ENCODE measurements around the gene RHBDF2. TPM values are rescaled to one million over a fixed set of nuclear protein-coding genes. Genes with fewer than 3 reads are reported as not detected.

RHBDF2 gene
- total and polyA plus RNA-seq, 2 experiments from 2014 or later: 4.9 to 11.0 TPM

- peaks cover 94% of the 10 kb centered on the region for H3K79me2 ChIP-seq
- peaks cover 3% of the 10 kb centered on the region for H3K4me1 ChIP-seq (ENCODE audit: insufficient read depth)
- H2AFZ ChIP-seq: no peak overlapping the region
- no peak for TF ChIP-seq EZH2 (IDR thresholded peaks at IDR 0.05; ENCODE audit: borderline replicate concordance)
- no peak for TF ChIP-seq EZH2phosphoT487 (IDR thresholded peaks at IDR 0.05; ENCODE audit: low read depth, severe bottlenecking, unreplicated experiment)
- TF ChIP-seq, protein P1, sequence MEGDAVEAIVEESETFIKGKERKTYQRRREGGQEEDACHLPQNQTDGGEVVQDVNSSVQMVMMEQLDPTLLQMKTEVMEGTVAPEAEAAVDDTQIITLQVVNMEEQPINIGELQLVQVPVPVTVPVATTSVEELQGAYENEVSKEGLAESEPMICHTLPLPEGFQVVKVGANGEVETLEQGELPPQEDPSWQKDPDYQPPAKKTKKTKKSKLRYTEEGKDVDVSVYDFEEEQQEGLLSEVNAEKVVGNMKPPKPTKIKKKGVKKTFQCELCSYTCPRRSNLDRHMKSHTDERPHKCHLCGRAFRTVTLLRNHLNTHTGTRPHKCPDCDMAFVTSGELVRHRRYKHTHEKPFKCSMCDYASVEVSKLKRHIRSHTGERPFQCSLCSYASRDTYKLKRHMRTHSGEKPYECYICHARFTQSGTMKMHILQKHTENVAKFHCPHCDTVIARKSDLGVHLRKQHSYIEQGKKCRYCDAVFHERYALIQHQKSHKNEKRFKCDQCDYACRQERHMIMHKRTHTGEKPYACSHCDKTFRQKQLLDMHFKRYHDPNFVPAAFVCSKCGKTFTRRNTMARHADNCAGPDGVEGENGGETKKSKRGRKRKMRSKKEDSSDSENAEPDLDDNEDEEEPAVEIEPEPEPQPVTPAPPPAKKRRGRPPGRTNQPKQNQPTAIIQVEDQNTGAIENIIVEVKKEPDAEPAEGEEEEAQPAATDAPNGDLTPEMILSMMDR (IDR thresholded peaks at IDR 0.05; ENCODE audit: poor library complexity): no peak
- H3K4me3 ChIP-seq: no peak overlapping the region
- DNase-seq (ENCODE audit: low spot score): no peak
- WGBS (ENCODE audit: low lambda C conversion rate, missing lambda C conversion rate): 95% methylated on average over 6 of the region's 6 CpGs
- peaks cover 41% of the 10 kb centered on the region for H4K20me1 ChIP-seq (ENCODE audit: insufficient read depth, poor library complexity, severe bottlenecking)
- H3K9me2 ChIP-seq (replicated peaks; ENCODE audit: insufficient read depth): no peaks in the 10 kb centered on the region
- no peak overlapping the region for H3K4me2 ChIP-seq
- no peaks in the 10 kb centered on the region for H3K36me3 ChIP-seq (replicated peaks; ENCODE audit: insufficient read depth, low read depth)
- no peak overlapping the region for H3K27ac ChIP-seq
- H3K9me3 ChIP-seq (ENCODE audit: low read depth): no peaks in the 10 kb centered on the region
- no peaks in the 10 kb centered on the region for H3K27me3 ChIP-seq
Observed at GRCh38 chr17:76439314-76439928, 61.8 kb downstream of the RHBDF2 start.

DNA sequence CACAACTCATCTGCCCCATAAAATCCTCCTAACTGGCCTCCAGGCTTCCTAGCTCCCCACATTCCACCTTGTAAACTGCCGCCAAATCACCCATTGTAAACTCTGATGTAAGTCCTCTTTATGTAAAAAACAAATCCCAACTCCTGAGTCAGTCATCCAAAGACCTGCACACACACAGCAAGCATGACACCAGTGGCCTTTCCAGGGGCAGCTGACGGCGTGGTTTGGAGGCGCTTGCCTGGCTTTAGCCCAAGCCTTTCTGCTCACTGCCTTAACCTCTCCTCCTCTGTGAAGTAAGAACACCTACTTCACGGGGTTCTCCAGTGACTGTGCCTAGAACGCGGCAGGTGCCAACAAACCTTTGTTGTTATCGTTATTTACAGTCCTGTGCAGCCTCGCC lies 62.3 kb downstream of the RHBDF2 start:
- peaks cover 43% of the 10 kb centered on the region for H4K20me1 ChIP-seq (ENCODE audit: insufficient read depth, poor library complexity, severe bottlenecking)
- whole genome bisulfite sequencing (ENCODE audit: low lambda C conversion rate, missing lambda C conversion rate): 82% methylated on average over 9 of the region's 9 CpGs

GRCh38 chr17:76437467-76438402 lies 63.5 kb downstream of the RHBDF2 start:
- WGBS (ENCODE audit: low lambda C conversion rate, missing lambda C conversion rate): 69% methylated on average over 13 of the region's 13 CpGs
- Histone ChIP-seq H3K4me3 (no peak overlapping the region), H4K20me1 (ENCODE audit: insufficient read depth, poor library complexity, severe bottlenecking) (peaks cover 53% of the 10 kb centered on the region)

More for the DNA sequence above, 62.3 kb downstream of the RHBDF2 start:
- no peak overlapping the region for H3K27ac ChIP-seq
- H3K9me3 ChIP-seq (ENCODE audit: low read depth): no peaks in the 10 kb centered on the region
- H3K4me2 ChIP-seq: no peak overlapping the region
- H2AFZ ChIP-seq: no peak overlapping the region
- H3K27me3 ChIP-seq: no peaks in the 10 kb centered on the region
- no peak for DNase-seq (ENCODE audit: low spot score)
- H3K79me2 ChIP-seq: peaks cover 94% of the 10 kb centered on the region
- H3K9me2 ChIP-seq (replicated peaks; ENCODE audit: insufficient read depth): no peaks in the 10 kb centered on the region
- peaks cover 3% of the 10 kb centered on the region for H3K4me1 ChIP-seq (ENCODE audit: insufficient read depth)
- no peak for TF ChIP-seq EZH2 (IDR thresholded peaks at IDR 0.05; ENCODE audit: borderline replicate concordance)
- TF ChIP-seq, protein P1 (IDR thresholded peaks at IDR 0.05; ENCODE audit: poor library complexity): no peak
- TF ChIP-seq EZH2phosphoT487 (IDR thresholded peaks at IDR 0.05; ENCODE audit: low read depth, severe bottlenecking, unreplicated experiment): no peak
- no peak overlapping the region for H3K4me3 ChIP-seq
- H3K36me3 ChIP-seq (replicated peaks; ENCODE audit: insufficient read depth, low read depth): no peaks in the 10 kb centered on the region

More at GRCh38 chr17:76437467-76438402, 63.5 kb downstream of the RHBDF2 start:
- H3K9me2 ChIP-seq (replicated peaks; ENCODE audit: insufficient read depth): no peaks in the 10 kb centered on the region
- H2AFZ ChIP-seq: no peak overlapping the region
- no peak for DNase-seq (ENCODE audit: low spot score)
- H3K4me1 ChIP-seq (ENCODE audit: insufficient read depth): peaks cover 3% of the 10 kb centered on the region
- no peaks in the 10 kb centered on the region for H3K36me3 ChIP-seq (replicated peaks; ENCODE audit: insufficient read depth, low read depth)
- TF ChIP-seq EZH2 (IDR thresholded peaks at IDR 0.05; ENCODE audit: borderline replicate concordance): no peak
- no peak for TF ChIP-seq EZH2phosphoT487 (IDR thresholded peaks at IDR 0.05; ENCODE audit: low read depth, severe bottlenecking, unreplicated experiment)
- TF ChIP-seq, protein P1 (IDR thresholded peaks at IDR 0.05; ENCODE audit: poor library complexity): no peak
- H3K79me2 ChIP-seq: peaks cover 94% of the 10 kb centered on the region
- no peak overlapping the region for H3K4me2 ChIP-seq
- no peaks in the 10 kb centered on the region for H3K27me3 ChIP-seq
- H3K27ac ChIP-seq: no peak overlapping the region
- no peaks in the 10 kb centered on the region for H3K9me3 ChIP-seq (ENCODE audit: low read depth)
